GM21367 (cell line): Measurements from ENCODE around the gene ZNF845.
"Not testable (repeated sequence)": the region's sequence is repeated elsewhere in the genome, so short reads cannot be mapped to it uniquely, and the experiment has no call there.

ENCODE experiments used
- ATAC-seq: cut with Tn5 transposase; IDR thresholded peaks from one replicate; pipeline ENCODE4 v1.9.1; 2021; ENCODE audit not compliant: unreplicated experiment

Gene ZNF845

GRCh38 chr19:53374743-53375142 is 41.2 kb downstream of the ZNF845 start:
- ATAC-seq: no peak

GRCh38 chr19:53381376-53381775 is 47.8 kb downstream of the ZNF845 start:
- ATAC-seq: no peak

- no peak for ATAC-seq
Measured at GRCh38 chr19:53388168-53388567, 54.6 kb downstream of the ZNF845 start.

- no peak for ATAC-seq
Measured at GRCh38 chr19:53388904-53389303, 55.4 kb downstream of the ZNF845 start.

DNA sequence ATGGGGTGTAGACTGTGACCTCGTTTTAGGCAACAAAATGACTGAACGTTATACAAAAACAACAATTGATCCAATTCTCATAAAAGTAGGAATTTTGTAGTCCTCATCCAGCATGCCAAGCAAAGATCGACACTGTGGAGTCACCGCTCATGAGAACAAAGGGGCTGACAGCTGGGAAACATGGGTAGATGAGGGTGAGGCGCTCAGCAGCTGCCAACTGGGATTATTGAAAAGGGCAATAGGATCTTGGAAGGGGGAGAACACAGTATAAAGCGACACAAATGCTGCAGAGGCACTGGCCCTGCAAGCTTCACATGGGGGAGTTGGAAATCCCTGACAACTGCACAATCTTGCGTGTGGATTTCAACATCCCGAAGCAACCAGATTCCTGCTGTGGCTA is 56.0 kb downstream of the ZNF845 start:
- ATAC-seq: no peak

- ATAC-seq: no peak
Measured at GRCh38 chr19:53389978-53390377, 56.4 kb downstream of the ZNF845 start.

GRCh38 chr19:53394522-53394973 is 61.0 kb downstream of the ZNF845 start:
- no peak for ATAC-seq

DNA sequence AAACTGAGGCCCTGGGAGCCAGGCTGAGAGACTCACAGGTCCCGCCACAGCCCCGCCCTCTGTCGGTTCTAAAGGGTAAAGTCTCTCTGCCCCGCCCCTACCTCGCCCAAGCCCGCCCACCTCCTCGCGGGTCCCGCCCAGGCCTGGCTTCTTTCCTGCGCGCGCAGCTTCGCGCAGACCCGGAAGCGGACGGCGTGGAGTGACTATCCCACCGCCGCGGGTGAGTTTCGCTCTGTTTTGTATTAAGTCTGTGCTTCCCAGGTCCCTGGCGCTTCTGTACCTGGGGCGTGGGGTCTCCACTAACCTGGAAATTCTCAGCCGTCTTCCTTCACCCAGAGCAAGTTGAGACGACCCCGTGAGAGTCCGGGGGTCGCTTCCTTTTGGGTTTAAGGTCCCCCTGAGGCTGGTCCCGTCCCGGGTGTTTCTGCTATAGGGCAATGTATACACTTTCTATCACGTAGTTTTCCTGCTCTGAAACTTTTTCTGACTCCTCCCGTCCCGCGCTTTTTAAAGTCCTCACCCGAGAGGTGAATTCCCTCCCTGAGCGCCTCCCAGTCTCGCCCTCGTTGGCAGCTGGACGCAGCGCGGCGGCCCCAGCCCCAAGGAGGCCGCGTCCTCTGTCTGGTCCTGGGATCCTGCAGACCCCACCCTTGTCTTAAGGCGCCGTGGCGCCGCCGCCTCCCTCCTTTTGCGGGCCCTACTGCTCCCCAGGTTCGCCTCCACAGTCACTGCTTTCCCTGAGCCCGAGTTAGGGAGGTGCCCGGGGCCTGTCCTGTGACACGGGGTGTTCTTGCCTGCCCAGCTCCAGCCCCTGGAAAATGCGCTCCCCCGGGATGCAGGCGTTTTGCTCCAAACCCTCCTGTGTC is 61.7 kb downstream of the ZNF845 start, which contains the start of gene ZNF765:
Gene ZNF765 (plus strand): TSS at position 176 of the 866 bp plus-strand sequence. CDS start 2,867 bp downstream, outside the sequence.
- ATAC-seq: peak; percentile 72

DNA sequence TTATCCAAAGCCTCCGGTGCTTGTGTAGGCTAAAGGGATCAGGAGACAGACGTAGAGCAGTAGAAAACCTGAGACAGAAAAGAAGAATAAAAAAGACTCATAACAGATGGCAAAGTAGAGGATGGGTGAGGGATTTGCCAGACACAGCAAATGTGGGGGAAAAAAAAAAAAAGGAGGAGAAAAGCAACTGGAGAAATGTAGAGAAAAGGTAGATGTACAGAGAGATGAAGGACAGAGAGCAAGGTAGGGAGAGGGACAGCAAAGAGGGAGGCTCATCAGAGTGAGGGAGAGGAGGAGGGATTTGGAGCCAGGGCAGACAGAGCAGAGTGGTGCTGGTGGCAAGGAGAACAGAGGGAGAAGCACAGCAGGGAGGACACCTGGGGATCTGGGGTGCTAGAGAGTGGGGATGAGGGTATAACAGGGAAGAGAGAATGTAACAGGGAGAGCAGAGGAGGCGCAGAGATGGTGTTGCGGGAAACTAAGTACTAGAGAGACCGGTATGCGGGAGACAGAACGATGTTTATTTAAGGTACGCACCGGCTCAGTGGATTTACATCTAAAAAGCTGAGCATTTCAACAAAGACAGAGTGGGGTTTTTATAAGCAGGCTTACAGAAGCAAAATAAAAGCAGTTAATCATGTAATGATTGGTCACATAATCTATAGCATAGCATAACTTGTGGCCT is 62.4 kb downstream of the ZNF845 start:
- ATAC-seq: not testable (repeated sequence)

DNA sequence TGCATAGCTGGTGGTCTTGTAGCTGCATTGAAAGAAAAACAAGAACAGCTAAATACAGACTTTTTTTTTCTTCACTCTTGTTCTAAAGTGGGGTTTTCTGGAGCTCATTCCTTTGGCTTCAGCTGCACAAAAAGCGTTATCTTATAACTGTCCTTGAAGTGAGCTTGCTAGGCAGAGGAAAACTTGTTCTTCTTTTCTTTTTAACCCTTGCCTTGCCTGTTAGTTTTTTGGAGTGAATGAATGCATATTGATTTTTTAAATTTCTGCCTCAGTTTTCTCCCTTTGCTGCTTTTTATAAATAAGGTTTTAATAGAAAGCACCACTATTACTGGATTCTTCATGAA is 62.9 kb downstream of the ZNF845 start:
- no peak for ATAC-seq

DNA sequence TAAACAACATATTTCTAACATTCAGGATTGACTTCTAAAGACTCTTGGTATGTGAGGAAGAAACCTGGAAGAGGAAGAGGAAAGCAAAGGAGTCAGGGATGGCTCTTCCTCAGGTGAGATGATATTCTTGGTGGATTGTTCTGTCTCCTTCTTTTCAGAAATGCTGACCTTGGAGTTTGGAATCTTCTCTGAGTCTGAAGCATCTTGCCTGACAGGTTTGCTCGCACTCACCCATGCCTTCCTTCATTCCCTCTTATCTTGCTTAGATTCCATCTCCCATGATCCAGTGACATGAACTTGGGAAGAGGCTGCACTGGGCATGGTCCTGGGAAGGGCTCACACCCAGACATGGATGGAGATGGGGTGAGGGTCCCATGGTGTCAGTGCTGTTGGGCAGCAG is 64.4 kb downstream of the ZNF845 start:
- ATAC-seq: not testable (repeated sequence)
